ENCODE measurements around the gene GPR156. TPM values are rescaled to one million over a fixed set of nuclear protein-coding genes. Genes with fewer than 3 reads are reported as not detected.

Gene GPR156
- total RNA-seq, 1 experiment from 2014 or later = 0.15 TPM

- no peak overlapping the region for H3K4me2 ChIP-seq (ENCODE audit: low read length)
- ATAC-seq = no peak
- TF ChIP-seq REST (IDR thresholded peaks at IDR 0.05; ENCODE audit: low read depth) = no peak
- TF ChIP-seq, protein P1, sequence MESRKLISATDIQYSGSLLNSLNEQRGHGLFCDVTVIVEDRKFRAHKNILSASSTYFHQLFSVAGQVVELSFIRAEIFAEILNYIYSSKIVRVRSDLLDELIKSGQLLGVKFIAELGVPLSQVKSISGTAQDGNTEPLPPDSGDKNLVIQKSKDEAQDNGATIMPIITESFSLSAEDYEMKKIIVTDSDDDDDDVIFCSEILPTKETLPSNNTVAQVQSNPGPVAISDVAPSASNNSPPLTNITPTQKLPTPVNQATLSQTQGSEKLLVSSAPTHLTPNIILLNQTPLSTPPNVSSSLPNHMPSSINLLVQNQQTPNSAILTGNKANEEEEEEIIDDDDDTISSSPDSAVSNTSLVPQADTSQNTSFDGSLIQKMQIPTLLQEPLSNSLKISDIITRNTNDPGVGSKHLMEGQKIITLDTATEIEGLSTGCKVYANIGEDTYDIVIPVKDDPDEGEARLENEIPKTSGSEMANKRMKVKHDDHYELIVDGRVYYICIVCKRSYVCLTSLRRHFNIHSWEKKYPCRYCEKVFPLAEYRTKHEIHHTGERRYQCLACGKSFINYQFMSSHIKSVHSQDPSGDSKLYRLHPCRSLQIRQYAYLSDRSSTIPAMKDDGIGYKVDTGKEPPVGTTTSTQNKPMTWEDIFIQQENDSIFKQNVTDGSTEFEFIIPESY (IDR thresholded peaks at IDR 0.05; ENCODE audit: extremely low read depth, insufficient replicate concordance, low read length) = no peak
- TF ChIP-seq POLR2A (IDR thresholded peaks at IDR 0.05; ENCODE audit: borderline replicate concordance, extremely low read depth, insufficient read depth, insufficient read length) = no peak
- TF ChIP-seq SRF (IDR thresholded peaks at IDR 0.05; ENCODE audit: low read depth) = no peak
- TF ChIP-seq YY1 (IDR thresholded peaks at IDR 0.05; ENCODE audit: extremely low read depth, insufficient replicate concordance, low read depth, low read length) = no peak
- no peak for TF ChIP-seq SIN3A (IDR thresholded peaks at IDR 0.05; ENCODE audit: low read depth)
- no peaks in the 10 kb centered on the region for H3K27me3 ChIP-seq (ENCODE audit: insufficient read depth, low read length)
- ChIA-PET RAD21 (ENCODE audit: low non-redundant PET in 1 of 2, low total read pairs in 2 of 2, uncharacterized antibody in 2 of 2, unreplicated experiment in 2 of 2) (interaction anchor here in 1 of 2 experiments (0.5 kb wide), 1 partner anchor 212 kb away, joined by 5 read pairs; no protein-coding TSS in a partner anchor), POLR2A (no interaction called here), CTCF (no interaction called here)
- no peaks in the 10 kb centered on the region for H3K9me3 ChIP-seq (ENCODE audit: control insufficient read depth in 1 of 2, insufficient read depth in 1 of 2, low read depth in 1 of 2, low read length in 2 of 2)
- H3K9me2 ChIP-seq (ENCODE audit: insufficient read depth) = no peaks in the 10 kb centered on the region
- H3K4me1 ChIP-seq (ENCODE audit: control insufficient read depth in 1 of 2, insufficient read depth in 2 of 2, low read length in 2 of 2) = no peaks in the 10 kb centered on the region
- no TSS peak for BruUV-seq (replicated peaks)
- no peaks in the 10 kb centered on the region for H3K36me3 ChIP-seq (ENCODE audit: control insufficient read depth in 1 of 2, insufficient read depth in 2 of 2, low read length in 2 of 2)
- H3K4me3 ChIP-seq (replicated peaks in 1 of 2; ENCODE audit: low read depth in 1 of 2, low read length in 2 of 2) = no peak overlapping the region
- no peak for DNase-seq (ENCODE audit: low read depth, low spot score)
- H3K9ac ChIP-seq (ENCODE audit: low read length) = no peak overlapping the region
- H2AFZ ChIP-seq (ENCODE audit: low read depth, low read length, poor library complexity, severe bottlenecking) = no peak overlapping the region
- intact Hi-C loops (cut with micrococcal nuclease) = no loop called here
- H3K79me2 ChIP-seq (ENCODE audit: insufficient read depth, low read length) = no peaks in the 10 kb centered on the region
- no peak overlapping the region for H3K27ac ChIP-seq (ENCODE audit: low read depth, low read length)
- H4K20me1 ChIP-seq (ENCODE audit: insufficient read depth) = no peaks in the 10 kb centered on the region
Measured at GRCh38 chr3:120200493-120201235, 84.4 kb downstream of the GPR156 start.
